Heart left ventricle (tissue), 16 donors: ENCODE measurements around the gene SLC16A11. TPM values are rescaled to one million over a fixed set of nuclear protein-coding genes. Genes with fewer than 3 reads are reported as not detected.

ENCODE experiments used
- ATAC-seq, 4 donors: fragments of 200-7000 bp; cut with Tn5 transposase; one replicate each; pipeline ENCODE4 v1.9.1; 2020 to 2022; ENCODE audit warnings: moderate library complexity in 4 of 4, mild to moderate bottlenecking in 3 of 4, moderate number of reproducible peaks in 1 of 4
- DNase-seq, 5 donors: peaks; one replicate each; pipeline ENCODE4 v3.0.0-alpha.2; 2020
- H3K27ac ChIP-seq, 12 donors: fragments of 200-600 bp; sonication (generic) in 4 of 12; one replicate each; pipeline versions ENCODE4 v1.5.0 to v1.8.0; 2016 to 2022; ENCODE audit warnings: mild to moderate bottlenecking in 2 of 12
- H3K27me3 ChIP-seq, 9 donors: fragments of 200-600 bp; sonication (generic) in 2 of 9; one replicate each; pipeline versions ENCODE4 v1.5.1 to v1.8.0; 2016 to 2022; ENCODE audit warnings: mild to moderate bottlenecking in 3 of 9
- H3K36me3 ChIP-seq, 9 donors: fragments of 200-600 bp; sonication (generic) in 2 of 9; one replicate each; pipeline versions ENCODE4 v1.5.0 to v1.8.0; 2018 to 2022; ENCODE audit warnings: mild to moderate bottlenecking in 2 of 9
- H3K4me1 ChIP-seq, 12 donors: fragments of 200-600 bp; sonication (generic) in 4 of 12; one replicate each; pipeline versions ENCODE4 v1.5.0 to v1.8.0; 2016 to 2022; ENCODE audit warnings: mild to moderate bottlenecking in 3 of 12
- H3K4me3 ChIP-seq, 12 donors: fragments of 200-600 bp; sonication (generic) in 4 of 12; one replicate each; pipeline versions ENCODE4 v1.5.0 to v1.8.0; 2017 to 2022; ENCODE audit warnings: mild to moderate bottlenecking in 9 of 12, moderate library complexity in 4 of 12
- H3K9me3 ChIP-seq, 12 donors: fragments of 200-600 bp; sonication (generic) in 4 of 12; one replicate each; pipeline versions ENCODE4 v1.5.0 to v1.8.0; 2016 to 2022; ENCODE audit warnings: mild to moderate bottlenecking in 1 of 12
- POLR2A ChIP-seq, 2 donors: fragments of 450-650 bp; IDR thresholded peaks; one replicate each; pipeline ENCODE4 v1.6.1; 2017; ENCODE audit warnings: antibody characterized with exemption in 2 of 2, mild to moderate bottlenecking in 2 of 2, moderate library complexity in 2 of 2
- WGBS, 4 donors: extraction: QIAGEN DNeasy Blood & Tissue Kit in 2 of 4; methylation state at CpG; one replicate each; pipeline versions ENCODE4 v1.1.5 to v1.1.7; 2013 to 2018; 5-methylcytosine and 5-hydroxymethylcytosine counted together
- intact Hi-C, 10 donors: fragments of 100-400 bp; cut with DNase I; formaldehyde crosslinking; loops; one replicate each; pipeline versions ENCODE4 v1.11.1 to v1.14.2; 2022
- polyA plus RNA-seq, 2 donors: library from polyadenylated mRNA; stranded (reverse); fragments of 200-250 nt; gene quantifications; one replicate each; pipeline ENCODE4 v1.2.3, GENCODE V29; 2013
- total RNA-seq, 9 donors: library from RNA; depleted of rRNA in 2 of 9; stranded (reverse); fragments of >200 nt in 2 of 9; fragmentation: NEBNext Ultra II Directional in 3 of 9; extraction: Animal tissue kit (Norgen Biotek cat#: 25700) in 3 of 9; gene quantifications; one replicate each; pipeline versions ENCODE4 v1.1.0 to v1.2.4, GENCODE V29; 2016 to 2023
- TF ChIP-seq, protein P1 (sequence below), 12 donors: fragments of 200-600 bp; sonication (generic) in 4 of 12; IDR thresholded peaks; one replicate each; pipeline versions ENCODE4 v1.5.0 to v1.8.0; 2018 to 2022; ENCODE audit warnings: antibody characterized with exemption in 12 of 12, mild to moderate bottlenecking in 5 of 12
- donor health status: ischemic (EF 13 %, LVEDD 7.1; RV severe dilation, severe dysfunction).
- donor health status: healthy with polysubstance abuse.
- donor health status: DM: no; HTN: yes; CAD: no.
- donor health status: DM: no; HTN: no; CAD: no.
- donor health status: ischemic (EF 25% LVEDD 6.9; RV normal size, moderate dysfunction).
- donor health status: ischemic (EF 25% LVEDD 5.7; RV mildly dilated, moderate dysfunction).
- donor health status: healthy.
- donor health status: DM: yes; HTN: yes; CAD: no.
- donor health status: ischemic (EF 35%, LVEDD 5.7; RV mildly dilated, moderate dysfunction).
- donor health status: nonischemic (EF 11% LVEDD 7.7; RV severe dilation, severe dysfunction).
- donor health status: DM: yes; HTN: yes; CAD: no.
- donor health status: PGD.
- donor health status: ischemic (EF 29% LVEDD 5.4; RV normal size, mild dysfunction).
- donor health status: nonischemic (EF 23%, LVEDD 6.1; RV moderate dilation, normal function).

Gene SLC16A11
- total and polyA plus RNA-seq, 11 donors, result 0.19 to 1.4 (median 0.79) TPM; not detected in 1

GRCh38 chr17:7029659-7030058, 14.2 kb downstream of the SLC16A11 start:
- no peaks in the 10 kb centered on the region for H3K9me3 ChIP-seq

GRCh38 chr17:7029096-7029495, 14.8 kb downstream of the SLC16A11 start:
- Histone ChIP-seq H3K9me3 (no peaks in the 10 kb centered on the region), H3K4me3 (peak overlapping the region in 2 of 12 donors; percentile 13 to 17), H3K4me1 (peaks cover 0 to 65% (median 21%) of the 10 kb centered on the region in 12 donors), H3K27me3 (no peaks in the 10 kb centered on the region), H3K36me3 (peaks cover 0 to 44% (median 9%) of the 10 kb centered on the region in 9 donors), H3K27ac (peak overlapping the region; percentile 34 to 97 (median 75))
- intact Hi-C loops, result loop anchor here in 1 of 10 donors (10.0 kb wide), 1 partner anchor 274 kb away; the partner anchor contains the start of gene XAF1
- no peak for ATAC-seq
- WGBS, 4 donors, result 63 to 80% (median 69%) methylated on average over 3 of the region's 3 CpGs
- no peak for DNase-seq
- TF ChIP-seq POLR2A (IDR thresholded peaks at IDR 0.05), result no peak
- TF ChIP-seq, protein P1, sequence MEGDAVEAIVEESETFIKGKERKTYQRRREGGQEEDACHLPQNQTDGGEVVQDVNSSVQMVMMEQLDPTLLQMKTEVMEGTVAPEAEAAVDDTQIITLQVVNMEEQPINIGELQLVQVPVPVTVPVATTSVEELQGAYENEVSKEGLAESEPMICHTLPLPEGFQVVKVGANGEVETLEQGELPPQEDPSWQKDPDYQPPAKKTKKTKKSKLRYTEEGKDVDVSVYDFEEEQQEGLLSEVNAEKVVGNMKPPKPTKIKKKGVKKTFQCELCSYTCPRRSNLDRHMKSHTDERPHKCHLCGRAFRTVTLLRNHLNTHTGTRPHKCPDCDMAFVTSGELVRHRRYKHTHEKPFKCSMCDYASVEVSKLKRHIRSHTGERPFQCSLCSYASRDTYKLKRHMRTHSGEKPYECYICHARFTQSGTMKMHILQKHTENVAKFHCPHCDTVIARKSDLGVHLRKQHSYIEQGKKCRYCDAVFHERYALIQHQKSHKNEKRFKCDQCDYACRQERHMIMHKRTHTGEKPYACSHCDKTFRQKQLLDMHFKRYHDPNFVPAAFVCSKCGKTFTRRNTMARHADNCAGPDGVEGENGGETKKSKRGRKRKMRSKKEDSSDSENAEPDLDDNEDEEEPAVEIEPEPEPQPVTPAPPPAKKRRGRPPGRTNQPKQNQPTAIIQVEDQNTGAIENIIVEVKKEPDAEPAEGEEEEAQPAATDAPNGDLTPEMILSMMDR (IDR thresholded peaks at IDR 0.05), result no peak

More at GRCh38 chr17:7029659-7030058, 14.2 kb downstream of the SLC16A11 start:
- TF ChIP-seq POLR2A (IDR thresholded peaks at IDR 0.05), result no peak
- TF ChIP-seq, protein P1 (IDR thresholded peaks at IDR 0.05), result no peak
- intact Hi-C loops, result loop anchor here in 1 of 10 donors (10.0 kb wide), 1 partner anchor 275 kb away; the partner anchor contains the start of gene XAF1
- DNase-seq (peak in 4 of 5 donors; percentile 53 to 72 (median 68)), ATAC-seq (peak; percentile 37 to 89 (median 72))
- Histone ChIP-seq H3K27ac (peak overlapping the region; percentile 34 to 97 (median 75)), H3K4me3 (no peak overlapping the region), H3K27me3 (no peaks in the 10 kb centered on the region), H3K36me3 (peaks cover 0 to 41% (median 7%) of the 10 kb centered on the region in 9 donors), H3K4me1 (peaks cover 0 to 67% (median 21%) of the 10 kb centered on the region in 12 donors)
- 38 to 59% (median 49%) methylated on average over 8 of the region's 8 CpGs for WGBS, 4 donors

DNA sequence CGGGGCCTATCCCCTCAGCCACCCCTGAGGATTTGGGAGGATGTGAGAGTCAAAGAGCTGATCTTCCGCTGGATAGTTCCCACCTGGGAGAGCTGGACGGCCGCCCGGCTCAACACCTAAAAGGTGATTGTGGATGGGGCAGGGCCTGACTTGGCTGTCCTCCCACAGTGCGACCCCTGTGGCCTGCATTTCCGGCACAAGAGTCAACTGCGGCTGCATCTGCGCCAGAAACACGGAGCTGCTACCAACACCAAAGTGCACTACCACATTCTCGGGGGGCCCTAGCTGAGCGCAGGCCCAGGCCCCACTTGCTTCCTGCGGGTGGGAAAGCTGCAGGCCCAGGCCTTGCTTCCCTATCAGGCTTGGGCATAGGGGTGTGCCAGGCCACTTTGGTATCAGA, 16.6 kb downstream of the SLC16A11 start:
- WGBS, 4 donors, result 51 to 61% (median 54%) methylated on average over 10 to 13 of the region's 13 CpGs
- Histone ChIP-seq H3K4me3 (peak overlapping the region in 6 of 12 donors; percentile 56 to 79 (median 66)), H3K36me3 (peaks cover 0 to 44% (median 9%) of the 10 kb centered on the region in 9 donors), H3K9me3 (no peaks in the 10 kb centered on the region), H3K27ac (peak overlapping the region in 10 of 12 donors; percentile 37 to 97 (median 61)), H3K27me3 (peaks cover 0 to 17% (median 0%) of the 10 kb centered on the region in 9 donors), H3K4me1 (peaks cover 0 to 71% (median 25%) of the 10 kb centered on the region in 12 donors)
- intact Hi-C loops, result loop anchor here in 1 of 10 donors (10.0 kb wide), 1 partner anchor 273 kb away; the partner anchor contains the start of gene XAF1
- TF ChIP-seq, protein P1 (IDR thresholded peaks at IDR 0.05), result no peak
- no peak for TF ChIP-seq POLR2A (IDR thresholded peaks at IDR 0.05)
- DNase-seq, result no peak
- ATAC-seq, result no peak

DNA sequence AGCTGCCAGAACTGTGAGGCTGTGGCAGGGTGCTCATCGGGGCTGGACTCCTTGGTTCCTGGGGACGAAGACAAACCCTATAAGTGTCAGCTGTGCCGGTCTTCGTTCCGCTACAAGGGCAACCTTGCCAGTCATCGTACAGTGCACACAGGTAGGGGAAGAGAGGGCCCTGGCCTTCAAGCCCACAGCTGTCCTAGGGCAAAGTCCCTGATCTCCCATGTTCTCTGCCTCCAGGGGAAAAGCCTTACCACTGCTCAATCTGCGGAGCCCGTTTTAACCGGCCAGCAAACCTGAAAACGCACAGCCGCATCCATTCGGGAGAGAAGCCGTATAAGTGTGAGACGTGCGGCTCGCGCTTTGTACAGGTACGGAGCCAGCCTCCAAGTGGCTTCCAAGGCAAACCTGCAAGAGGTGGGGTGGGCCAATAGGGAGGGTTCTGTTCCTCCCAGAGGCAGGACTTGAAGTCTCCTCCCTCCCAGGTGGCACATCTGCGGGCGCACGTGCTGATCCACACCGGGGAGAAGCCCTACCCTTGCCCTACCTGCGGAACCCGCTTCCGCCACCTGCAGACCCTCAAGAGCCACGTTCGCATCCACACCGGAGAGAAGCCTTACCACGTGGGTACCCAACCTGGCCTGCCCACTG, 17.3 kb downstream of the SLC16A11 start:
- WGBS, 4 donors, result 72 to 84% (median 74%) methylated on average over 29 of the region's 29 CpGs
- H3K27ac ChIP-seq, result peak overlapping the region in 11 of 12 donors; percentile 10 to 97 (median 54)
- no peak for TF ChIP-seq POLR2A (IDR thresholded peaks at IDR 0.05)
- TF ChIP-seq, protein P1 (IDR thresholded peaks at IDR 0.05), result no peak
- intact Hi-C loops, result loop anchor here in 1 of 10 donors (10.0 kb wide), 1 partner anchor 272 kb away; the partner anchor contains the start of gene XAF1
- ATAC-seq, result no peak
- DNase-seq, result no peak
- peaks cover 0 to 76% (median 29%) of the 10 kb centered on the region in 12 donors for H3K4me1 ChIP-seq
- peak overlapping the region in 9 of 12 donors; percentile 1 to 79 (median 63) for H3K4me3 ChIP-seq
- H3K27me3 ChIP-seq, result peaks cover 0 to 24% (median 0%) of the 10 kb centered on the region in 9 donors
- H3K9me3 ChIP-seq, result no peaks in the 10 kb centered on the region
- H3K36me3 ChIP-seq, result peaks cover 0 to 44% (median 9%) of the 10 kb centered on the region in 9 donors
